Ascending aorta (tissue), 2 donors: Measurements from ENCODE around the gene CDR2. TPM values are rescaled to one million over a fixed set of nuclear protein-coding genes. Genes with fewer than 3 reads are reported as not detected.

ENCODE experiments used
- DNase-seq, 2 donors: peaks; one replicate each; pipeline ENCODE4 v3.0.0-alpha.2; 2019; ENCODE audit warnings: low spot score in 2 of 2
- H3K27ac ChIP-seq, 2 donors: fragments of 200-600 bp; sonication (generic); one replicate each; pipeline ENCODE4 v1.5.1; 2016 to 2017; ENCODE audit warnings: mild to moderate bottlenecking in 1 of 2
- H3K27me3 ChIP-seq: fragments of 200-600 bp; sonication (generic); one replicate; pipeline ENCODE4 v1.5.1; 2017
- H3K36me3 ChIP-seq, 2 donors: fragments of 200-600 bp; sonication (generic); one replicate each; pipeline ENCODE4 v1.5.1; 2016
- H3K4me1 ChIP-seq, 2 donors: fragments of 200-600 bp; sonication (generic); one replicate each; pipeline ENCODE4 v1.5.1; 2016 to 2017; ENCODE audit warnings: mild to moderate bottlenecking in 1 of 2
- H3K4me3 ChIP-seq, 2 donors: fragments of 200-600 bp; sonication (generic); one replicate each; pipeline ENCODE4 v1.5.1; 2016 to 2017; ENCODE audit warnings: mild to moderate bottlenecking in 1 of 2
- H3K9me3 ChIP-seq, 2 donors: fragments of 200-600 bp; sonication (generic); one replicate each; pipeline ENCODE4 v1.5.1; 2016
- CTCF ChIP-seq, 3 experiments: fragments of 200-600 bp in 2 of 3; fragments of 450-650 bp in 1 of 3; sonication (generic) in 2 of 3; IDR thresholded peaks; one replicate each; pipeline ENCODE4 v1.5.1; 2016 to 2019; ENCODE audit warnings: antibody characterized with exemption in 3 of 3, mild to moderate bottlenecking in 1 of 3, moderate library complexity in 1 of 3
- intact Hi-C: fragments of 100-400 bp; cut with DNase I; formaldehyde crosslinking; loops from one replicate; pipeline ENCODE4 v1.15.1; 2023
- total RNA-seq: library from RNA; depleted of rRNA; stranded (reverse); fragments of >200 nt; gene quantifications from one replicate; pipeline ENCODE4 v1.1.0, GENCODE V29; 2016

Gene CDR2
- total RNA-seq, 1 donor from 2014 or later = 36.3 TPM

- Histone ChIP-seq H3K36me3 (no peaks in the 10 kb centered on the region), H3K4me1 (peaks cover 0 to 2% of the 10 kb centered on the region in 2 donors), H3K27ac (peak overlapping the region in 1 of 2 donors; percentile 5), H3K4me3 (no peak overlapping the region), H3K27me3 (no peaks in the 10 kb centered on the region), H3K9me3 (no peaks in the 10 kb centered on the region)
- DNase-seq = no peak
- TF ChIP-seq CTCF (IDR thresholded peaks at IDR 0.05) = no peak
- intact Hi-C loops = no loop called here
Measured at GRCh38 chr16:22386976-22387375, 12.6 kb upstream of the CDR2 start.

- Histone ChIP-seq H3K4me3 (no peak overlapping the region), H3K36me3 (no peaks in the 10 kb centered on the region), H3K27ac (no peak overlapping the region), H3K4me1 (peaks cover 0 to 2% of the 10 kb centered on the region in 2 donors), H3K27me3 (no peaks in the 10 kb centered on the region), H3K9me3 (no peaks in the 10 kb centered on the region)
- intact Hi-C loops = no loop called here
- no peak for TF ChIP-seq CTCF (IDR thresholded peaks at IDR 0.05)
- DNase-seq = no peak
Measured at GRCh38 chr16:22385196-22385595, 10.8 kb upstream of the CDR2 start.

- no peaks in the 10 kb centered on the region for H3K27me3 ChIP-seq
- H3K9me3 ChIP-seq = no peaks in the 10 kb centered on the region
- no peaks in the 10 kb centered on the region for H3K36me3 ChIP-seq
- no peak for DNase-seq
- no peak overlapping the region for H3K27ac ChIP-seq
- intact Hi-C loops = no loop called here
- TF ChIP-seq CTCF (IDR thresholded peaks at IDR 0.05) = no peak
- H3K4me3 ChIP-seq = no peak overlapping the region
- H3K4me1 ChIP-seq = peaks cover 0 to 2% of the 10 kb centered on the region in 2 donors
Measured at GRCh38 chr16:22383827-22384226, 9.4 kb upstream of the CDR2 start.

- H3K27me3 ChIP-seq = no peaks in the 10 kb centered on the region
- DNase-seq = no peak
- TF ChIP-seq CTCF (IDR thresholded peaks at IDR 0.05) = no peak
- no peak overlapping the region for H3K4me3 ChIP-seq
- H3K9me3 ChIP-seq = no peaks in the 10 kb centered on the region
- no peaks in the 10 kb centered on the region for H3K4me1 ChIP-seq
- H3K36me3 ChIP-seq = no peaks in the 10 kb centered on the region
- intact Hi-C loops = no loop called here
- H3K27ac ChIP-seq = no peak overlapping the region
Measured at GRCh38 chr16:22381392-22381791, 7.0 kb upstream of the CDR2 start.

- intact Hi-C loops = no loop called here
- Histone ChIP-seq H3K4me3 (no peak overlapping the region), H3K9me3 (no peaks in the 10 kb centered on the region), H3K4me1 (no peaks in the 10 kb centered on the region), H3K27ac (no peak overlapping the region), H3K36me3 (no peaks in the 10 kb centered on the region), H3K27me3 (no peaks in the 10 kb centered on the region)
- TF ChIP-seq CTCF (IDR thresholded peaks at IDR 0.05) = no peak
- DNase-seq = no peak
Measured at GRCh38 chr16:22380529-22380928, 6.1 kb upstream of the CDR2 start.

- Histone ChIP-seq H3K27ac (no peak overlapping the region), H3K4me1 (peaks cover 0 to 5% of the 10 kb centered on the region in 2 donors), H3K36me3 (no peaks in the 10 kb centered on the region), H3K4me3 (no peak overlapping the region), H3K27me3 (no peaks in the 10 kb centered on the region), H3K9me3 (no peaks in the 10 kb centered on the region)
- intact Hi-C loops = loop anchor here (10.0 kb wide), 1 partner anchor 875 kb away; no protein-coding TSS in a partner anchor
- no peak for DNase-seq
- TF ChIP-seq CTCF (IDR thresholded peaks at IDR 0.05) = no peak
Measured at GRCh38 chr16:22379656-22380055, 5.2 kb upstream of the CDR2 start.
